Thoracic aorta (tissue), 2 donors: Measurements from ENCODE around the gene RBBP8NL. TPM values are rescaled to one million over a fixed set of nuclear protein-coding genes. Genes with fewer than 3 reads are reported as not detected.

Experiments used
- ATAC-seq: fragments of 150-250 bp; one replicate; pipeline ENCODE4 v1.8.0; 2017; ENCODE audit warnings: low read depth; ENCODE audit not compliant: insufficient number of reproducible peaks, low FRiP score
- DNase-seq: peaks from one replicate; pipeline ENCODE4 v3.0.0-alpha.2; 2020; ENCODE audit warnings: low spot score
- H3K27ac ChIP-seq, 2 donors: fragments of 200-600 bp; sonication (generic); 1 replicate in 1 of 2; 2 replicates in 1 of 2; pipeline ENCODE4 v1.5.1; 2016; ENCODE audit warnings: mild to moderate bottlenecking in 2 of 2, moderate library complexity in 2 of 2
- H3K27me3 ChIP-seq: fragments of 200-600 bp; sonication (generic); replicated peaks from 2 replicates; pipeline ENCODE4 v1.6.0; 2016; ENCODE audit warnings: mild to moderate bottlenecking; ENCODE audit not compliant: insufficient read depth
- H3K36me3 ChIP-seq: fragments of 200-600 bp; sonication (generic); one replicate; pipeline ENCODE4 v1.5.1; 2016
- H3K4me1 ChIP-seq, 2 donors: fragments of 200-600 bp; sonication (generic); 1 replicate in 1 of 2; 2 replicates in 1 of 2; pipeline versions ENCODE4 v1.5.1 to v1.6.0; 2016; ENCODE audit warnings: low read depth in 2 of 2, mild to moderate bottlenecking in 1 of 2; ENCODE audit not compliant: control insufficient read depth in 1 of 2
- H3K4me3 ChIP-seq: fragments of 200-600 bp; sonication (generic); 2 replicates; pipeline ENCODE4 v1.5.1; 2016; ENCODE audit warnings: mild to moderate bottlenecking
- H3K9me3 ChIP-seq: fragments of 200-600 bp; sonication (generic); 2 replicates; pipeline ENCODE4 v1.5.1; 2016
- total RNA-seq, 2 donors: library from RNA; depleted of rRNA; stranded (reverse); fragments of >200 nt; gene quantifications; one replicate each; pipeline versions ENCODE4 v1.1.0 to v1.2.3, GENCODE V29; 2016
- TF ChIP-seq, protein P1 (sequence below): fragments of 200-600 bp; sonication (generic); IDR thresholded peaks from one replicate; pipeline ENCODE4 v1.5.1; 2019; ENCODE audit warnings: antibody characterized with exemption

RBBP8NL gene
- total RNA-seq, 2 donors from 2014 or later, result not detected

DNA sequence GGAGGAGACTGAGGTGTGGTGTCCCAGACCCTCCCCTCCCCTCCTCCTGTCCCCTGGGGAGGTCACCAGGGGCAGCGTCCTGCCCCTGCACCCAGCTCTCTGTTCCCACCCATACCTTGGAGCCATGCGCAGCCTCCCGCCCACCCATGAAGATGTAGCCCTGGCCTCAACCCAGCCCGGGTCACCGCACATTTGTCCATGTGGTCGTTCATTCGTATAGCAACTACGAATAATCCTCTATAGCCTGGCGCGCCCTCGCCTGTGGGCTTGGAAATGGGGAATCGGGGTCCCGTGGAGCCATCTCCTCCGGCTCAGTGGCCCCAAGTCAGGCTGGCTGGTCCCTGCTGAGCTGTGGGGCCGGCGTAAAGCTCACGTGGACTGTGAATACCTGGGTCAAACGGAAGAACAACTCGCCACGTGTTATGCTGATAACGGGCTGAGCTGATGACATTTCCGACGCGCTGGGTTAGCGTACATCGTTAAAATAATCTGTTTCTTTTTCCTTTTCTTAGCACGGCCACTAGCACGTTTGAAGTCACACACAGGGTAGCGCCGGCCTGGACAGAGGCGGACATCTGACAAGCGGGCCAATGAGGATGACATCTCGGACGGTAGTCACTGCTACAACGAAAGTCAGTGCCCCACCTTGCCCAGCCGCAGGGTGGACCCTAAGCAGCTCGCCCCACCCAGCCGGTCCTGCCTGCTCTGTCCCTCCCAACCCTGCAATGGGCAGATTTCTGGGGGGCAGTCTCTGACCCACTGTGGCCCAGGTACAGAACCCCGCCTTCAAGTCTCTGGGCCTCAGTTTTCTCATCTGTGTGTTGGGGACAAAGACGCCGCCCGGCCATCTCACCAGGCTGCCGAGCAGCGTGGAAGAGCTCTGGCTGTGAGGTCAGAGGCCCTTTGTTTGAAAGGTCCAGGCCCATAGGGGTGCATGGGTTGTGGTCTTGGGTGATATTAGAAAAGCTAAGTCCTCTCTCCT, 19.8 kb upstream of the RBBP8NL start:
- no peaks in the 10 kb centered on the region for H3K4me1 ChIP-seq
- no peak overlapping the region for H3K4me3 ChIP-seq
- no peak overlapping the region for H3K27ac ChIP-seq
- no peak for DNase-seq
- no peaks in the 10 kb centered on the region for H3K9me3 ChIP-seq
- H3K36me3 ChIP-seq, result no peaks in the 10 kb centered on the region
- TF ChIP-seq, protein P1, sequence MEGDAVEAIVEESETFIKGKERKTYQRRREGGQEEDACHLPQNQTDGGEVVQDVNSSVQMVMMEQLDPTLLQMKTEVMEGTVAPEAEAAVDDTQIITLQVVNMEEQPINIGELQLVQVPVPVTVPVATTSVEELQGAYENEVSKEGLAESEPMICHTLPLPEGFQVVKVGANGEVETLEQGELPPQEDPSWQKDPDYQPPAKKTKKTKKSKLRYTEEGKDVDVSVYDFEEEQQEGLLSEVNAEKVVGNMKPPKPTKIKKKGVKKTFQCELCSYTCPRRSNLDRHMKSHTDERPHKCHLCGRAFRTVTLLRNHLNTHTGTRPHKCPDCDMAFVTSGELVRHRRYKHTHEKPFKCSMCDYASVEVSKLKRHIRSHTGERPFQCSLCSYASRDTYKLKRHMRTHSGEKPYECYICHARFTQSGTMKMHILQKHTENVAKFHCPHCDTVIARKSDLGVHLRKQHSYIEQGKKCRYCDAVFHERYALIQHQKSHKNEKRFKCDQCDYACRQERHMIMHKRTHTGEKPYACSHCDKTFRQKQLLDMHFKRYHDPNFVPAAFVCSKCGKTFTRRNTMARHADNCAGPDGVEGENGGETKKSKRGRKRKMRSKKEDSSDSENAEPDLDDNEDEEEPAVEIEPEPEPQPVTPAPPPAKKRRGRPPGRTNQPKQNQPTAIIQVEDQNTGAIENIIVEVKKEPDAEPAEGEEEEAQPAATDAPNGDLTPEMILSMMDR, result no peak
- no peaks in the 10 kb centered on the region for H3K27me3 ChIP-seq
- ATAC-seq, result no peak

DNA sequence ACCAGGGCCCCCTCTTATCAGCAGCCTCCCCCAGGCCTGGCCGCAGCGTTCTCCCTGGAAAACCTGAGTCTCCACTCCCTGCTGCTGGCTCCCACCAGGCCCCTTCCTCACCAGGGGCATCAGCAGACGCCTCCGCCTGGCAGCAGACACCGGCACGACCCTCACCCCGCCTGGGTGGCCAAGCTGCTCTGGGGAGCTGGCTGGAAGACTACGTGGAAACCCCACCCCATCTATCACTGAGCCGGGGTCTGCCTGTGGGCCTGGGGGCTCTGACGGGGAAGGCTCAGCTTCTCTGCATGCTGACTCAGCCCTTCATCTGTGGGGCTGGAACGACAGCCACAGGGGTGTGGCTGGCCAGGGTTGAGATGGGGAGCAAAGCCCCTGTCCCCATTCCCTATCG, 19.1 kb upstream of the RBBP8NL start:
- Histone ChIP-seq H3K27ac (no peak overlapping the region), H3K36me3 (no peaks in the 10 kb centered on the region), H3K9me3 (no peaks in the 10 kb centered on the region), H3K4me1 (no peaks in the 10 kb centered on the region), H3K27me3 (no peaks in the 10 kb centered on the region), H3K4me3 (no peak overlapping the region)
- ATAC-seq (no peak), DNase-seq (no peak)
- TF ChIP-seq, protein P1, result no peak

DNA sequence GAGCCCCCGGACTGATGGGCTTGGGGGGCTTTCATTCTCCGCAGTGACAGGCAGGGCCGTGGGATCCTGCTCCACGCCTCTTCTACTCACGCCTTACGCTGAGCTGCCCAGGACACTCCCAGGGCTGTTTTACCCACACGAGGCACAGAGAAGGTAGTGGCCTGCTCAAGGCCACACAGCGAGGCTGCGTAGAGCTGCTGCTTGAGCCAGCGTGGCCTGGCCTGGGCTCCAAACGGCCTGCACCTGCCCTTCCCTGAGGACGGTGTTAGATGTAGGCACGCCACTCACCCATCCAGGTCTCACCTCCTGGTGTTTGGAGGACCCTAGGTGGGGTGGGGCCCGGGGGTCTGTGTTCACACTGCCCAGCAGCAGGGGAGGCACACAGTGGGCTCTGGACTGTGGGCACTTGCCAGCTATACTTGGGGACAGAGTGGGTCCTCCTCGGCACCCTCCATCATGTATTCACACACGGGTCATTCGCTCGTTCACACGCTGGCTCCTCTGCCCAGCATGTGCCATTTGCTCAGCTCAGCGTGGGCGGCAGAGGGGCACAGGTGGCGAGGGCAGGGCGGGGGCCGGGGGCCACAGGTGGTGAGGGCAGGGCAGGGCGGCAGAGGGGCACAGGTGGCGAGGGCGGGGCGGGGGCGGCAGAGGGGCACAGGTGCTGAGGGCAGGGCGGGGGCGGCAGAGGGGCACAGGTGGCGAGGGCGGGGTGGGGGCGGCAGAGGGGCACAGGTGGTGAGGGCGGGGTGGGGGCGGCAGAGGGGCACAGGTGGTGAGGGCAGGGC, 18.4 kb upstream of the RBBP8NL start:
- no peaks in the 10 kb centered on the region for H3K27me3 ChIP-seq
- ATAC-seq (no peak), DNase-seq (no peak)
- H3K4me3 ChIP-seq, result no peak overlapping the region
- no peaks in the 10 kb centered on the region for H3K9me3 ChIP-seq
- TF ChIP-seq, protein P1, result no peak
- H3K4me1 ChIP-seq, result no peaks in the 10 kb centered on the region
- no peaks in the 10 kb centered on the region for H3K36me3 ChIP-seq
- H3K27ac ChIP-seq, result no peak overlapping the region

DNA sequence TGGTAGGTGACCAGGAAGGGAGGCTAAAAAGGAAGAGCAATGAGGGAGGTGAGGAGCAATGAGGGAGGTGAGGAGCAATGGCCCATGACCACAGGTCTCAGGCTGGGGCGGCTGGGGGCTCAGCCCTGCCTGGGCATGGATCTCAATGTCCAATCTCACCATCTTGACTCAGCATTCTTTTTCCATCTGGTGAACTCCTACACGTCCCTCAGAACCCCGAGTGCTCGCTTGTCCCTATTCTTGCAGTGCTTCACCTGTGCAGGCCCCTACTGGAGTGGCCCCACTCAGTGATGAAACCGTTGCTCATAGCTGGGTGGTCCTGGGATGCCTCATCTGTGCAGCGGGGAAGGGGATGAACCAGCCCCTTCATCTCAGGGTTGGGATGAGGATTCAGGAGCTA, 16.9 kb upstream of the RBBP8NL start:
- Histone ChIP-seq H3K4me1 (no peaks in the 10 kb centered on the region), H3K9me3 (no peaks in the 10 kb centered on the region), H3K27me3 (no peaks in the 10 kb centered on the region), H3K36me3 (no peaks in the 10 kb centered on the region), H3K27ac (no peak overlapping the region), H3K4me3 (no peak overlapping the region)
- TF ChIP-seq, protein P1, result no peak
- DNase-seq (no peak), ATAC-seq (no peak)

DNA sequence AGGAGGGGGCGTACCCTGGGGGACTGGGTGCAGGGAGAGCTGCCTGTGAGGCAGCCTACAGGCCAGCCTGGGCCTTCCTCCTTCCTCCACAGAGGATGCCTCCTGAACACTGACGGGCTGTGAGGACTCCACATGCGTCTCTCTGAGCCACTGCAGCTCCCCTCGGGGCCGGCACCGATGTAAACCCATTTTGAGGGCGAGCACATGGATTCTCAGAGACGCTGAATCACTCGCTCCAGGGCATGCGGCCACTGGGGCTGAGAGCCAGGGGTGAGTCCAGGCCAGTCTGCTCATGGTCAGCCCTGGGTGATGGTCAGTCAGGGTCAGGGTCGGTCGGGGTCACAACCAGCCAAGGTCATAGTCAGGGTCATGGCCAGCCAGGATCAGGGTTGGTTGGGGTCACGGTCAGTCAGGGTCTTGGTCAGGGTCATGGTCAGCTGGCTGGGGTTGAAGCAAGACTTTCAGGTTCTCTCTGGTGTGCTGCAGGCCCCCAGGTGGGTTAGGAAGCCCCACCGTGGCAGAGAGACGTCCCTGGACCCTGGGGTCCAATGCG, 14.7 kb upstream of the RBBP8NL start:
- Histone ChIP-seq H3K4me3 (no peak overlapping the region), H3K4me1 (peaks cover 0 to 6% of the 10 kb centered on the region in 2 donors), H3K27me3 (no peaks in the 10 kb centered on the region), H3K36me3 (no peaks in the 10 kb centered on the region), H3K9me3 (no peaks in the 10 kb centered on the region), H3K27ac (no peak overlapping the region)
- TF ChIP-seq, protein P1, result no peak
- no peak for DNase-seq
- no peak for ATAC-seq
